GM12891 (cell line): ENCODE measurements around the gene CORO1C.

Source experiments
- DNase-seq: peaks from one replicate; pipeline ENCODE4 v3.0.0; 2011; ENCODE audit warnings: low spot score; ENCODE audit not compliant: insufficient read length
- FAIRE-seq: peaks from 2 replicates; lab custom pipeline; 2011; peaks lifted over from hg19 to GRCh38; lab: Jason Lieb, UNC
- PAX5 ChIP-seq: IDR thresholded peaks from 2 replicates; pipeline ENCODE4 v1.6.1; 2011; ENCODE audit warnings: low read length, moderate library complexity, mild to moderate bottlenecking; ENCODE audit not compliant: insufficient read depth, severe bottlenecking
- POLR2A ChIP-seq: IDR thresholded peaks from 2 replicates; pipeline ENCODE4 v1.6.1; 2011; ENCODE audit warnings: low read depth, low read length, control low read depth
- POLR2AphosphoS5 ChIP-seq: IDR thresholded peaks from 2 replicates; pipeline ENCODE4 v1.6.1; 2011; ENCODE audit warnings: low read depth, low read length, control low read depth
- POU2F2 ChIP-seq: IDR thresholded peaks from 2 replicates; pipeline ENCODE4 v1.6.1; 2011; ENCODE audit warnings: low read depth, mild to moderate bottlenecking, control low read depth, low read length, moderate library complexity
- SPI1 ChIP-seq: IDR thresholded peaks from 2 replicates; pipeline ENCODE4 v1.6.1; 2011; ENCODE audit warnings: low read depth, low read length, control low read depth
- TAF1 ChIP-seq: IDR thresholded peaks from 2 replicates; pipeline ENCODE4 v1.6.1; 2011; ENCODE audit warnings: low read depth, low read length, control low read depth

Gene CORO1C

DNA sequence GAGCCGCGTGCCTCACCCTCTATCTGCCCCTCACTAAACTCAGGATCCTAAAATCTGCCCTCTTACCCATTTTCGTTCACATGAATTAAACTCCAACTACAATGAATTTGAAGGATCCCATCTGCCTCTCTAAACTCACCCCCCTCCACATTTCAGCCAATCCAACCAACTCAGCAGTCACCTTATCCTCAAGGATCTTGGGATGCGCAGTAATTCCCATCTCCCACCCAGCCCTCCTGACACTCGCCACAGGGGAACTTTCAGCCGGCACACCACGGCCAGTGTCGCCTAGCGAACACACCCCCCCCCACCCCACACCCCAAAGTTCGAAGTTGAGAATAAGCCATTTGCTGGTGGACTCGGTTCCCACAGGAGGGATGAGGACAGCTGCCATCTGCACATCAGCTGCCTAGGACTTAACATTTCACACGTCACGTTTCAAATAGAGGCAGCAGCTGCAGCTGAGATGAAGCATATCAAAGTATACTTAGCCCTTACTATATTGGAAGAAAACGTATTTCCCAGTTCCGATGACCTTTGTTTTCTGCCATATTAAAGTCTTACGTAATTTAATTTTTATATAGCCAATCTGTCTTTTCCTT lies 88.9 kb downstream of the CORO1C start:
- no peak for TF ChIP-seq POLR2A
- no peak for TF ChIP-seq TAF1
- TF ChIP-seq POLR2AphosphoS5: no peak
- TF ChIP-seq SPI1: no peak
- no peak for TF ChIP-seq PAX5
- no peak for TF ChIP-seq POU2F2
- FAIRE-seq (no peak), DNase-seq (no peak)

DNA sequence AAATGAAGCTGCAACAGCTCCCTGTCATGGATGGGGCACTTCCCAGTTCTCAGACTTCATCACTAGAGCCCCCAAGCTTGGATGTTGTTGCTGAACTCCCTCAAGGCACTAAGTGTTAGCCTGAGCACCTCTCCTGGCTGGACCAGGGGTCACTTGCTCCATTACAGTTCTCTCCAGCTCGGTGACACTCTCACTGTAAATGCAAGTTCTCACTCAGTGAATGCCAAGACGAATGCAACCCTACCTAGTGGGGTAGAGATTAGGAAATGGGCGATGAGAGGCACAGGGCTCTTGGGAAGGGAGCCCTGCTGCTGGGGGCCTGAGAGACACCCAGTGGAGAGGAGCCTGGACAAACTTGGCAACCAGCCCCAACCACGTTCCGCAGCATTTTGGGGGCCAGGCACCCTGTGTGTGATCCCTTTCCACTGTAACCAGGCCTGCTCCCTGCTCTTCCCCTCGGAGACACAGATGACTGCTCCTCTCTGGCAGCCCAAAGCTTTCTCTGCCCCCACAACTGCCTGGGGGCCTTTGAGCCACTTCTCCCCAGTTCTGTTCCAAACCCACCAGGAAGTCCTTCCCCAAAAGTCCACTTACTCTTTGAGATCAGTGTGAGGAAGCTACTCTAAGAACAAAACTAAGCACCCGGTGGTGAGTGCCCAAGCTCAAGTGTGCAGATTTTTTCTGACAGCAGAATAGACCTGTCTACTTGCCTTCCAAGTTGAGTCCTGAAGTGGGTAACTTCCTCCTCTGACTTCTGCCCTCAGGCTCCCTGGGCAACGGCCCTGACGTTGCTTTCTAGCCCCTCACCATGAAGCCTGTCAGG lies 89.7 kb downstream of the CORO1C start:
- FAIRE-seq (peak; percentile 68), DNase-seq (no peak)
- TF ChIP-seq PAX5: no peak
- TF ChIP-seq SPI1: no peak
- TF ChIP-seq POLR2AphosphoS5: no peak
- 0 out of 2 replicates have a peak, but pooled peaks have one; percentile 16 for TF ChIP-seq POLR2A
- no peak for TF ChIP-seq TAF1
- TF ChIP-seq POU2F2: no peak

DNA sequence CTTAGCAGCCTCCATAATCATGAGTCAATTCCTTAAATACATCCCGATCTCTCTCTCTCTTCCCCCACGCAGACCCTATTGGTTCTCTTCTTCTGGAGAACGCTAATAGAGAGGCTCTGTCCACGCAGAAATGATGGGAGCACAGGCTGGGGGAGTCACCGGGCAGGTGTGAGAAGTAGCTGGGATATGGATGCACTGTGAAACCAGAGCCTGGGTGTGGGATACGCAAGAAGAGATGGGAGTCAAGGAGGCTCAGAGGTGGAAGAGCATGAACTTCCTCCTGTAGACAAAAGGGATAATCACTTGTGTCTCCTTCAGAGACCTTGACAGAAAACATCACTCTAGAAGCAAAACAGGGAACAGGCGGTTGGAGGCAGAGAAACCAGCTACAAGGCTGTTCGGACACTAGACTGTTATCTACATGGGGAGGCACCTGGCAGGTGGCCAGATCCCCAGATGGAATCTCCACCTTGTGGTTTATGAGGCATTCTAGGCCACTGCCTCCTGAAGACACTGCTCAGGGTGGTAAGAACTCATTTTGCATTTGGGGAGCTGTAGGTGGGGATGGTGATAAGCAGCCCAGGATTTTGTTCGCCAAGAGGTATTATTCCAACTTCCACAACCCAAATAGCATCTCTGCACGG lies 90.4 kb downstream of the CORO1C start:
- FAIRE-seq: peak; percentile 35

DNA sequence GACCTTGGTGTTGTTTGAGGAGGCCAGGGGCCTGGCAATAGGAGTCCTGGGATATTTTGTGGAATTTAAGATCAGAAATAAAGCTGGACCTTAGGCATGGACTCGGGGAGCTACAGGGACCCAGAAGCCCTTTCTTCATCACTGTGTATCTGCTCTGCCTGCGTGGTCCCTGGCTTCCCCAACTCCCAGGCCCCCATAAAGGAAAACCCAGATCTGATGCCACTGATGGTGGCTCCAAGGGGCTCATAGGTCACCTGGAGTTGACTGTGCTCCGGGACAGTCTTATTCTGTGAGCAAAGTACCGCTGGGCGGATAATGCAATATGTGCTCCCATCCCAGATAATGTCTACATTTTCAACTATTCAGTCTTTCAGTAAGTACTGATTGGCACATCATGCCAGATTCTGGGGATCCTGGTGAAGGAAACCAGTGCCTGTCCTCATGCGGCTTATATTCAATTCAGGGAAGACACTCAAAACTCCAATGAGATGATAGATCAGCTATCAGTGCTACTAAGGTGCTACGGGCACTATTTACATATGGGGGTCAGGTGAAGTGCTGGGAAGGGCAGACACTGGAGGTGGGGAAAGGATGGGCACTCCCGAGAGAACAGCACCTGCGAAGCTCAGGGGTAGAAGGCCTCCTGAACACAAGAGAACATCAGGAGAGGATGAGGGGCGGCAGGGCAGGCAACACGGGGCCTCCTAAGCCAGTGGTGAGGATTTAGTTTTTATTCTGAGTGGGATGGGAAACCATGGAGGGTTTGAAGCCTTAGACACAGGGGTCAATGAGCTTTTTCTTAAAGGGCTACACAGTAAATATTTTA lies 92.1 kb downstream of the CORO1C start:
- DNase-seq (no peak), FAIRE-seq (no peak)
- no peak for TF ChIP-seq PAX5
- no peak for TF ChIP-seq SPI1
- TF ChIP-seq POU2F2: no peak
- TF ChIP-seq POLR2AphosphoS5: no peak
- no peak for TF ChIP-seq TAF1
- TF ChIP-seq POLR2A: no peak

More for the DNA sequence above, 90.4 kb downstream of the CORO1C start:
- DNase-seq: no peak
- TF ChIP-seq POLR2AphosphoS5 (no peak), TAF1 (no peak), SPI1 (no peak), POLR2A (no peak), PAX5 (no peak), POU2F2 (no peak)

DNA sequence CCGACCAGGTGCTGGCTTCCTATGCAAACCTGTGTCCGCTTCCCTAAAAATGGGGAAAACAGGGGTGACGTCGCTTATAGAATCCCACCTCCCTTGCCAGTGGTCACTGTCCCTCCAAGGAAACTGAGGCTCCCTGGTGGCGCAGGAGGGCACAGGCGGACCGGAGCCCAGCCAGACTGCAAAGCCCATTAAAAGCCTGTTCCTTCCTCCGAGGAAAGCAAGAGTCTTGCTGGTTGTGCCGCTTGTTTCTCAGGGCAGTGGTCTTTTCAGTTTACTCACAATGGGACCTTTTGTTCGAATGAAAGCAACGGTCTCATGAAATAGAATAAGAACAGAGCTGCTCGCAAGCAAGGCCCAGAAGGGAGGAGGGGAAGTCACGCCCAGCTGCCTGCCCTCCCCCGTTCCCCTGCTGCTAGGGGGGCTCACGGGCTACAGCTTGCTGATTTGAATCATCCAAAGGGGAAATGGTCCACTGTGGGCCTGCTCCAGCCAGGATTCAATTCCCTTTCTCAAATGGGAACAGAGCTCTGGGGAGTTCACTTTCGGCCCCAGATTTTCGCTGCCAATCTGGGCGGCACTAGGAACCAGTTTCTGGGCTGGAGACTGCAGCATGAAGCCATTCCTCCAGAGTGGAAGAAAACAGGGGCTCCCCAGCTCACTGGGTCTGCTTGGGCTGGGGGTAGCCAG lies 93.0 kb downstream of the CORO1C start:
- TF ChIP-seq POLR2AphosphoS5 (no peak), SPI1 (peak; percentile 46; the same call in 1 of the 2 replicates), PAX5 (peak; percentile 63), POU2F2 (no peak), POLR2A (no peak), TAF1 (no peak)
- FAIRE-seq (no peak), DNase-seq (no peak)

DNA sequence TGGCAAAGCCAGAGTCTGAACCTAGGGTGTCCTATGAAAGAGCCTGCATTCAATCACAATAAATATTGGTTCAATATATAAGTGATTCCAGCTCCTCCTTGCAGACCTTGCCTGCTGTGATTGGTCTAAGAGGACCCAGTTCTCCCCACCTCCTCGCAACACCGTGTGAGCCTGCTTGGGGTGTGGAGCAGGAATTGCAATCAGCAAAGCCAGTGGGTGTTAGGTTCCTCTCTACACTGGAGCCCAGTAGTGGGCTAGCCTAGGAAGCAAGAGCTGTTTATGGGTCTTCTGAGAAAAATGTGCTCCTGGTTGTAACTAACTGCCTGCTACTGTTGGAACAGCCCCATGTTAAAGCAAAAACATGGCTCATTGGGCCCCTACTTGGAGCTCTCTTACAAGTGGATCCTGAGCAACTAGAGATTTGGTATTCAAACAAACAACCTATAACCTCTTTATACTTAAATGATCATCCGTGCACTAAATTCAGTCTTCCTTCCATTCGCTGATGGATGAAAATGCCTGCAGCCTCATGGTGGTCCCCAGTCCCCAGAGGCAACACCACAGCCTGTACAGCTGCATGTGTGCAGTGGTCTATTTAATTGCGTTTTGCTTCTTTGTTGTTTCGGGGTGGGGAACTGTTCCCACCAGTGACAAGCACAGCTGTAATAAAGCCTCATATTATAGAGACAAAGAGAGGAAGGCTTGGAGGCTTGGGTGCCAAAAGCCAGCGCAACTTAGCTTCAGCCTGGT lies 93.9 kb downstream of the CORO1C start:
- no peak for DNase-seq
- FAIRE-seq: no peak
- TF ChIP-seq PAX5 (no peak), SPI1 (no peak), POLR2A (no peak), TAF1 (no peak), POU2F2 (no peak), POLR2AphosphoS5 (no peak)

DNA sequence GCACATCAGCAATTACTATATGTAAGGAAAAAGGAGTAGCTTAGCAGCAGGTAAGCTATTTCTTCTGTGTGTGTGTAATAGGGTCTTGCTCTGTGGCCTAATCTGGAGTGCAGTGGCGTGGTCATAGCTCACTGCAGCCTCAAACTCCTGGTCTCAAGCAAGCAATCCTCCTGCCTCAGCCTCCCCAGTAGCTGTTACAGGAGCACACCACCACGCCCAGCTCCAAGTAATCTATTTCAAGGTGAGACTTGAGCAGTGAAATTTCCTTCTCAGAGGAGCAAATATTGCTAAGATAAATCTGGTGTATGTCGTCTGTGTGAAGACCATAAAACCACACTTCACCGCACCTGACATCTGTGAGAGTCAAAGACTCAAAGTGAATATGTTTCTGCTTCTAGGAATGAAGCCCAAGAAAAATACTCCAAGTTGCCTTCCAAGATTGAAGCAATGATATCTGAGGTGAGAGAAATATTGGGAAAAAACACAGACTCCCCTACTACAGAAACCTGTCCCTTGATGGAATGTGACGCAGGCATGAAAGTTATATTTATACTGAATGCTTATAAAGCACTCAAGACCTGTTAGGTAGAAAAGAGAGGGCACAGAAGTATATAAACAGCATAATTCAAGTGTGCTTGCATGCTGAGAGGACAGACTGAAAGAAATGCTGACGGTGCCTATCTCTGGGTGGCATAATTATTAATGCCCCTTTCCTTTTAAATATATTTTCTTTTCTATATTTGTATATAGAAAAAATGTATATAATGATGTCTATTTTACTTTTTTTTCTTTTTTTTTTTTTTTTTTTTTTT lies 95.1 kb downstream of the CORO1C start:
- FAIRE-seq (no peak), DNase-seq (no peak)
- no peak for TF ChIP-seq POU2F2
- no peak; the same call in 1 of the 2 replicates for TF ChIP-seq POLR2AphosphoS5
- no peak for TF ChIP-seq SPI1
- no peak for TF ChIP-seq POLR2A
- no peak for TF ChIP-seq PAX5
- no peak for TF ChIP-seq TAF1
